ENCODE data around the gene ULBP3.

Gene ULBP3

DNA sequence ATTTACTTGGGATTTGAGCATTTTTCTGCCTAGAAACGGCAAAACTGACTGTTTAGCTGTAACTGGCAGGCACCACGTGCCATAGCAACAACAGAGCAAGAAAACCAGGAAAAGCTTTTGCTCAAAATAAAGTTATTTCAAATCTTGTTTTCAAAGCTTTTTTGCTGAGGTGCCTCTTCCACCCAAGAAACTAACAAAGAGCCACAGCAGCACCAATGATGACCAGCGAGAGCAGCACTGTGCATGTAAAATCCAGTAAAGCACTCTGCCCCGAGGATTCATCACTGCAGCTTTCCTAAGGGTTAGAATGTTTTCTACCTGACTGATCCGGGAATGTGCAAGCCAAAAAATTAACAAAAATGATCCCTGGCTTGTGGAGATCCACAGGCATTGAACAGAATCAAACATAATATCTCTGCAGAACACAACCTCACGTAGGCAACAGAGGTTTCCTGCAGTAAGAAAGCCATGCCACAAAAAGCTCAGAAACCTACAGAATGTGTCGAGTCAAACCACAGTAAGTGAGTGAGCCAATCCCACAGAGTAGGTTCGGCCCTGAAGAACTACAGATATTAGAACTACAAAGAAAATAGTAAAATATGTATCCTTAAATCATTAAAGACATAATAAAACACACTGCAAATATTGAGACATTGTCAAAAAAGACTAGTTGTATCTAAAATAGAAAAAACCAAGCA lies 7.4 kb upstream of the ULBP3 start:
- in situ Hi-C loops (cut with MboI; ENCODE audit: low sequenced_read_pairs): loop anchor here (10.0 kb wide), 1 partner anchor 258 kb away; no protein-coding TSS in a partner anchor

GRCh38 chr6:150075034-150075421 lies 6.1 kb upstream of the ULBP3 start:
- in situ Hi-C loops (cut with MboI; ENCODE audit: low sequenced_read_pairs): loop anchor here (10.0 kb wide), 1 partner anchor 260 kb away; no protein-coding TSS in a partner anchor

DNA sequence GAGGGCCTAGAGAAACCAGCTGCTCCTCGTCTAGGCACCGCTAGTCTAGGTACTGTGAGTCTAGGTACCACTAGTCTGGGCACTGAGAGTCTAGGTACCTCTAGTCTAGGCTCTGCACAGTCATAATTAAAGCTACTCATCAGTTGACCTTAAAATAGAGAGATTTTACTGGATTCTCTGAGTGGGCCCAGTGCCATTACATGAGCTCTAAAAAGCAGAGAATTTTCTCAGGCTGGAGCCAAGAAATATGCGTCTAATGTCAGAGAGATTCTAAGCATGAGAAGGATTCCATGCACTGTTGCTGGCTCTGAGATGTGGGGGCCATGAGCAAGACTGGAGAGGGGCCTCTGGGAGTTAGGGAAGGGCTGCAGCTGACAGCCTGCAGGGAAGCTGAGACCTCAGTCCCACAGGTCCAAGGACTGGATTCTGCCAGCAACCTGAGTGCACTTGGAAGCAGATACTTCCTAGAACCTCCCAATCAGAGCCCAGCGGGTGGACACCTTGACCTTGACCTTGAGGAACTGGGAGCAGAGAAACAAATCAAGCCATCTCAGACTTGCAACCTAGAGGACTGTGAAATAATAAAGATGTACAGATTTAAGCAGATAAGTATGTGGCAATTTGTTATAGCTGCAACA lies 5.6 kb upstream of the ULBP3 start:
- in situ Hi-C loops (cut with MboI; ENCODE audit: low sequenced_read_pairs): loop anchor here (10.0 to 25.0 kb wide), 2 partner anchors 260 to 738 kb away; no protein-coding TSS in a partner anchor

DNA sequence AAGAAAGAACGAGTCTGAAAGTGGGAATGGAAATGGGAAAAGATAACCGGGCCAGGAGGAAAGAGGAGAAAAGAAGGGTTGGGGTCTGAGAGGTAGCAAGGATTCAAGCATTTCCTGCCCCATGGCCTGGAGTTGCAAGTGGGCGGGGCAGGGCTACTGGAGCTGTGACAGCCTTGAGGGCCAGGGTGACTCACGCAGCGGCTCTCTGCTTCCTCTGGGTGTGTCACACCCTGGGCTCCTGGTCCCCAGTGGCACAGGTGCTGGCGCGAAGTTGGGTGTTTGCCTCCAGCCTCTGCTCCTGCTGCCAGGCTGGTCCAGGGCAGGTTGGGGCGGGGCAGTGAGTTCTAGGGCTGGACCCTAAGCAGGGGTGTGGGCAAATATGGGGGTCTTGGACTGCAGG lies 3.3 kb upstream of the ULBP3 start:
- in situ Hi-C loops (cut with MboI; ENCODE audit: low sequenced_read_pairs): loop anchor here (10.0 to 25.0 kb wide), 2 partner anchors 263 to 740 kb away; no protein-coding TSS in a partner anchor

DNA sequence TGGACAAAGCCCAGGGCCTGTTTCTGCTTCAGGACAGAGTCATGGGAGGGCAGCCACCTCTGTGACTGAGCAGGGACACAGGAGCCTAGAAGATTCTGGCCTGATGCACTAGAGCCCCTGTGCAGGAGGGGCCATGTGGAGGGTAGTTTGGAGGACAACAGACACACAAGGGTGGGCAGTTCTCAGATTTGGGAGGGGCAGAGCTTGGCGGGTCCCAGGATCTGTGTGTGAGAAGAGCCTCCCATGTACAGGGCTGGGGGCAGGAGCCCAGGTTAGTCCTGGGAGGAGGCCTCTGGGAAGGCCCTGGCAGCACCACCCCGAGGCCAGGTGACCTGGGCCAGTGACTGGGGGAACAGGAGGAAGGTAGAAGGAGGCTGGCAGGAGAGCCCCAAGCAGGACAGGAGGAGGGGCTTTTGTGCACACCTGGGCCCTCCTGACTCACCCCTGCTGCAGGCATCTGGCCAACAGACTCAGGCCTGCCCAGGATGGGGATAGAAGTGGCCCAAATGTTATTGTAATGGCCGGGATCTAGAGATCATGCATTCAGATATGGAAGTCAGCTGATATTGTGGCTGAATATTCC lies 1.4 kb upstream of the ULBP3 start:
- in situ Hi-C loops (cut with MboI; ENCODE audit: low sequenced_read_pairs): loop anchor here (10.0 to 25.0 kb wide), 2 partner anchors 264 to 742 kb away; no protein-coding TSS in a partner anchor

GRCh38 chr6:150069706-150070105 lies 785 bp upstream of the ULBP3 start:
- in situ Hi-C loops (cut with MboI; ENCODE audit: low sequenced_read_pairs): loop anchor here (10.0 to 25.0 kb wide), 2 partner anchors 265 to 743 kb away; no protein-coding TSS in a partner anchor

GRCh38 chr6:150068151-150068550 lies 770 bp downstream of the ULBP3 start:
- in situ Hi-C loops (cut with MboI; ENCODE audit: low sequenced_read_pairs): loop anchor here (25.0 kb wide), 1 partner anchor 744 kb away; no protein-coding TSS in a partner anchor

DNA sequence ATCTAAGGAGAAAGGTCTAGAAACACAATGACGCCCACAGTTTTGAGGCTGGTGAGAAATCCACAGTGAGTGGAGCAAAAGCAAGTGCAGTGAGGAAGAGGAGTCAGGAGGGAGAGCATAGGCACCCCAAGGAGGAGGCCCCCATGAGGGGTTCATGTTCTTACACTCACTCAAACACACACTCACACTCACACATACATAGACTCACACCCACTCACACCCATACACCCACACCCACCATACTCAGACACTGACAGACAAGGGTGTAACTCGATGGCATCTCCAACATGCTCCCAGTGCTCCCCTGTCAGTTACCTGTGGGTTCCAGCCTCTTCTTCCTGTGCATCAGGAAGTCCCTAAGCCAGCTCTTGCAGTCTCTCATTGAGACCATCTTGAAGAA lies 3.8 kb downstream of the ULBP3 start:
- in situ Hi-C loops (cut with MboI; ENCODE audit: low sequenced_read_pairs): loop anchor here (25.0 kb wide), 1 partner anchor 747 kb away; no protein-coding TSS in a partner anchor

DNA sequence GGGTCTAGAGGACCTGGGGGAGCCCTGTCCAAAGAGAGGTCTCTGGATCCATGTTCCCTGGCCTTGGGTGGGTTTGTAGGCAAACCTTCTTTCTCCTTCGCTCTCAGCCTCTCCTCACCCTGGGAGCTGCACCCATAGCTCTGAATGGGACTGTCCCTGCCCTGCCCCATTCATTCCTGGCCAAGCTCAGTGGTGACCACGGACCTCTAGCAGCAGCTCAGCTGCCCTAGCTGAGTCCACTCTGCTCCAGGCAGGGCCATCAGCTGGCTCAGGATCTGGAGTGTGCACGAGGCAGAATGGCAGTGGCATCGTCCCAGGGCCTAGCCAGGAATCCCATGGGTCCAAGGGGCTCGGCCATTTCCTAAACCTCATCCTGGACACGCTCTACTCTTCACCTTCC lies 5.3 kb downstream of the ULBP3 start:
- in situ Hi-C loops (cut with MboI; ENCODE audit: low sequenced_read_pairs): loop anchor here (25.0 kb wide), 1 partner anchor 749 kb away; no protein-coding TSS in a partner anchor

DNA sequence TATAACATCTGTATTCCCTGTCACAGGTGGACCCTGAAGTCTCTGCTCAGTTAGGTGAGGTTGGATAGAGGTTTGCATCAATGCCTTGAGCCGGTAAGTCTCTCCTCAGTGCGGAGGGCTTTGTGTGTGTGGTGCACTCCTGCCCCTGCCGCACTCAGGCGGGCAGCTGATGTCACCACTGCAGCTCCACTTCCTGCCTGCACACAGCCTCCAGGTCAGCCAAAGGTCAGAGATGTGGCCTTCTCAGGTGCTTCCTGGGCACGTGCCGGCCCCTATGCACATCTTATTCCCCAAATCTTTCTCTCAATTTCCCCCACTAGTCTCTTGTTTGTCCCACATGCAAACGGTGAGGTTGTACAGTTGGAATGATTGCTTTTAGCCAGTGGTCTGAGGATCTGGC lies 8.9 kb downstream of the ULBP3 start:
- in situ Hi-C loops (cut with MboI; ENCODE audit: low sequenced_read_pairs): loop anchor here (25.0 kb wide), 1 partner anchor 752 kb away; no protein-coding TSS in a partner anchor

- in situ Hi-C loops (cut with MboI; ENCODE audit: low sequenced_read_pairs): loop anchor here (25.0 kb wide), 1 partner anchor 753 kb away; no protein-coding TSS in a partner anchor
These were observed 9.9 kb downstream of the ULBP3 start for GRCh38 chr6:150058986-150059385.

GRCh38 chr6:150058231-150058792 lies 10.6 kb downstream of the ULBP3 start:
- in situ Hi-C loops (cut with MboI; ENCODE audit: low sequenced_read_pairs): loop anchor here (25.0 kb wide), 1 partner anchor 754 kb away; no protein-coding TSS in a partner anchor

- in situ Hi-C loops (cut with MboI; ENCODE audit: low sequenced_read_pairs): loop anchor here (25.0 kb wide), 1 partner anchor 755 kb away; no protein-coding TSS in a partner anchor
These were observed 11.4 kb downstream of the ULBP3 start for GRCh38 chr6:150057501-150057951.

- in situ Hi-C loops (cut with MboI; ENCODE audit: low sequenced_read_pairs): loop anchor here (25.0 kb wide), 1 partner anchor 755 kb away; no protein-coding TSS in a partner anchor
These were observed 12.0 kb downstream of the ULBP3 start for GRCh38 chr6:150056916-150057315.

- in situ Hi-C loops (cut with MboI; ENCODE audit: low sequenced_read_pairs): loop anchor here (25.0 kb wide), 1 partner anchor 756 kb away; no protein-coding TSS in a partner anchor
These were observed 12.8 kb downstream of the ULBP3 start for GRCh38 chr6:150056156-150056555.

- in situ Hi-C loops (cut with MboI; ENCODE audit: low sequenced_read_pairs): loop anchor here (25.0 kb wide), 1 partner anchor 757 kb away; no protein-coding TSS in a partner anchor
These were observed 13.8 kb downstream of the ULBP3 start for GRCh38 chr6:150055131-150055530.

DNA sequence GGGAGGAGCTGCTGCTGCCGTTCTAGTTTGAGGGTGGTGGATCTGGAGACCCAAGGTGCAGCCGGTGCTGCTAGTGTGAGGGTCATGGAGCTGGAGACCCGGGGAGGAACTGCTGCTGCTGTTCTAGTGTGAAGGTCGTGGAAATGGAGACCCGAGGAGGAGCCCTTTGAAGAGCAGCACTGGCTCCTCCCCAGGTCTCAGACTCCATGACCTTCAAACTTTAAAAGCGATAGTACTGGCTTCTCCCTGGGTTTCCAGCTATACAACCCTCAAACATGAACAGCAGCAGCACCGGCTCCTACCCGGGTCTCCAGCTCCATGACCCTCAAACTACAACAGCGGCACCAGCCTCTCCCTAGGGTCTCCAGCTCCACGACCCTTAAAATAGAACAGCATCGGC lies 15.5 kb downstream of the ULBP3 start:
- in situ Hi-C loops (cut with MboI; ENCODE audit: low sequenced_read_pairs): loop anchor here (25.0 kb wide), 1 partner anchor 759 kb away; no protein-coding TSS in a partner anchor

DNA sequence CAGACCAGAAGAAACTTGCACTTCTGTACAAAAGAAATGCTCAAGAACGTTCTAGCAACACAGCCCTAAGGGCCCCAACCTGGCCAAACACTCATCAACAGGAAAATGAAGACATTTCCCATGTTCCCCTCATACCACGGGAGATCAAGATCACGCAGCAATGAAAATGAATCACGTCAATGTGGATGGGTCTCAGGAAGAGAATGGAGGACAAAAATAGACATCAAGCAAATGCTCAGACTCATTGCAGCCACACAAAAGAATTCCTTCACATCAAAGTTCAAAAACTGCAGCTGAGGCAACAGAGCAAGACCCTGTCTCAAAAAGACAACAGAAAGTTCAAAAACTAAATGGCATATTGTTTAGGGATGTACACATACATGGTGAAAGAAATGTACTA lies 18.1 kb downstream of the ULBP3 start:
- in situ Hi-C loops (cut with MboI; ENCODE audit: low sequenced_read_pairs): loop anchor here (25.0 kb wide), 1 partner anchor 761 kb away; no protein-coding TSS in a partner anchor

GRCh38 chr6:150048099-150048498 lies 20.8 kb downstream of the ULBP3 start:
- in situ Hi-C loops (cut with MboI; ENCODE audit: low sequenced_read_pairs): no loop called here

DNA sequence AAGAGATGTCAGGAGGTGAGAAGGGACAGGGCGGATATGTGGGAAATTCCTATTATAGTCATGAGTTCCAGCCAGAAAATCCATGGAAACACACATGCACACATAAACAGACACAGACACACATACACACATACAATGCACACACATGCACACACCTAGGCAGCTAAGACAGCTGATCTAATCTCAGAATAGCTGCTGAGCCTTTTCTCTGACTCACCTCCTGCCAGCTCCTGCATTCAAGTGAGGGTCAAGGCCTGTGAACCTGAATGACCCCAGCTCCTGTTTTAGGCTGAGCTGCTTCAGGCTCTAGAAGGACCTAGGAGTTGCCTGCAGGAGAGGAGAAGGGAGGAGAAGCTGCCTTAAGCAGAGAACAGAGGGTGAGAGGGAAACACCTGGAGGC lies 22.0 kb downstream of the ULBP3 start:
- in situ Hi-C loops (cut with MboI; ENCODE audit: low sequenced_read_pairs): no loop called here

All from HL-60/S4 treated with phorbol 12-myristate 13-acetate at 8.2 ng/mL for 4 days and 3 days (cell line).